Stimulated activated CD4-positive, alpha-beta T cell treated with anti-CD3 and anti-CD28 coated beads, Interleukin-1b, Interleukin-23, amount 100 ng/mL, for 1 hour (primary cell): ENCODE measurements around the gene C3orf20.

Source experiments
- DNase-seq, 2 donors: peaks; one replicate each; pipeline ENCODE4 v3.0.0-alpha.2; 2020; ENCODE audit warnings: low read depth in 2 of 2

Gene C3orf20

GRCh38 chr3:14812196-14812790, 137.4 kb downstream of the C3orf20 start:
- DNase-seq, result no peak

DNA sequence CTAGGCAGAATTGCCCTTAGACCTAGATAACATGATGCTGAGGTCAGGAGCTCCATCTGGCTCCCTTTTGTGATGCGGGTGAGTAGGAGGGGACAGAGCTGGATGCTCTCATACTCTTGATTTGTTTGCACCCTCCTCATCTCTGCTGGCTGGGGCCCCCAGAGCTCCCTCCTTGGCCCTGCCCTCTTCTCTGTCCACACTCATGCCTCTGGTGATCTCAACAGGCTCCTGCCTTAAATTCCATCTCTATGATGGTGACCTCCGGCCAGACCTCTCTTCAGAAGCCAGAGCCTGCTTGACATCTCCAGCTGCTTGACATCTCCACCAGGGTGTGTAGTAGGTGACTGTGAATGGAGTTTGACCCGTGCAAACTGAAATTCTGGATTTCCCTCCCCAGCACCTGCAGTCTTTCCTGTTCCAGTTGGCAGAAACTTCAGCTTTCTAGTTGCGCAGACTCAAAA, 139.5 kb downstream of the C3orf20 start:
- DNase-seq, result no peak

DNA sequence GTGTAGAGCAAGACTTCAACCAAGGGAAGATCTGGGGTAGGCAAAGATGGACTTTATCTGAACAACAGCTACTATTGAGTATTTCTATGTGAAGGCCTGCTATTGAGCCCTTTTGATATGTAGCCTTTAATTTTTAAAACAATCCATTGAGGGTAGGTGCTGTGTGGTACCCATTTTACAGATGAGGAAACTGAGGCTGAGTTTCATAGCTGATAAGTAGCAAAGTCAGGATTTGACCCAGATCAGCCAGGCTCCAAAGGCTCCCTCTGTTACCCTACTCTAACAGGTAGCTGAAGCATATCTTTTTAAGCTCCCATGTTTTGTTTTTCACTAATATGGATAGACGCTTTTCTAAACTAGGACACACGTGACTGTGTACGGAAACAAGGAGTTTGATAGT, 141.4 kb downstream of the C3orf20 start:
- DNase-seq, result no peak

DNA sequence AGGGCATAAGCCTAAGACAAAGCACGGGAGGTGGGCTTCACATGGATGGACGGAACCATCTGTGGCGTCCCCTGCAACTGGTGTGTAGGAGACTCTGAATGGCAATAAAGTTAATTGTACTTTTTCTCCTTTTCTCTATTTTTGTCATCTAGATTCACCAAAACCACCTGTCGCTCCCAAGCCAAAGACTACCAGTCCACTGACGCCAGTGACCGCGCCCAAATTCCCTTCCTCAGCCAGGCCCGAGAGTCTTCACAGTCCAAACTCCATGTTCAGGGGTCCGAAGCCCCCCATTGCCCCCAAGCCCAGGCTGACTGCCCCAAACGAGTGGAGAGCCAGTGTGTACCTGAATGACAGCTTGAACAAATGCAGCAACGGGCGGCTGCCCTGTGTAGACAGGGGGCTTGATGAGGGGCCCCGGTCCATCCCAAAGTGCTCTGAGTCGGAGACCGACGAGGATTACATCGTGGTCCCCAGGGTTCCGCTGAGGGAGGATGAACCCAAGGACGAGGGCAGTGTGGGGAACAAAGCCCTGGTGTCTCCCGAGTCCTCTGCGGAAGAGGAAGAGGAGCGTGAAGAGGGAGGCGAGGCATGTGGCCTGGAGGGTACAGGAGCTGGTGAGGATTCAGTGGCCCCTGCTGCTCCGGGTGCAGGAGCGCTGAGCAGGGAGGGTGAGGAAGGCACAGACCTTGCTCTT, 144.0 kb downstream of the C3orf20 start, which contains the start of gene FGD5:
Gene FGD5, plus strand, starts transcription at position 159 of the 697 bp plus-strand sequence. Its CDS starts 110 bp downstream, at position 269.
- no peak for DNase-seq

GRCh38 chr3:14819671-14820070, 144.7 kb downstream of the C3orf20 start:
- DNase-seq, result no peak

GRCh38 chr3:14820156-14820555, 145.2 kb downstream of the C3orf20 start:
- no peak for DNase-seq

GRCh38 chr3:14821151-14821550, 146.2 kb downstream of the C3orf20 start:
- no peak for DNase-seq

- DNase-seq, result no peak
These were observed 147.2 kb downstream of the C3orf20 start for GRCh38 chr3:14822134-14822533.
